GM18517 (cell line): ENCODE measurements around the gene HOXC9.

ENCODE experiments used
- ATAC-seq: cut with Tn5 transposase; IDR thresholded peaks from one replicate; pipeline ENCODE4 v1.9.1; 2021; ENCODE audit warnings: mild to moderate bottlenecking, moderate library complexity; ENCODE audit not compliant: unreplicated experiment

The HOXC9 gene

DNA sequence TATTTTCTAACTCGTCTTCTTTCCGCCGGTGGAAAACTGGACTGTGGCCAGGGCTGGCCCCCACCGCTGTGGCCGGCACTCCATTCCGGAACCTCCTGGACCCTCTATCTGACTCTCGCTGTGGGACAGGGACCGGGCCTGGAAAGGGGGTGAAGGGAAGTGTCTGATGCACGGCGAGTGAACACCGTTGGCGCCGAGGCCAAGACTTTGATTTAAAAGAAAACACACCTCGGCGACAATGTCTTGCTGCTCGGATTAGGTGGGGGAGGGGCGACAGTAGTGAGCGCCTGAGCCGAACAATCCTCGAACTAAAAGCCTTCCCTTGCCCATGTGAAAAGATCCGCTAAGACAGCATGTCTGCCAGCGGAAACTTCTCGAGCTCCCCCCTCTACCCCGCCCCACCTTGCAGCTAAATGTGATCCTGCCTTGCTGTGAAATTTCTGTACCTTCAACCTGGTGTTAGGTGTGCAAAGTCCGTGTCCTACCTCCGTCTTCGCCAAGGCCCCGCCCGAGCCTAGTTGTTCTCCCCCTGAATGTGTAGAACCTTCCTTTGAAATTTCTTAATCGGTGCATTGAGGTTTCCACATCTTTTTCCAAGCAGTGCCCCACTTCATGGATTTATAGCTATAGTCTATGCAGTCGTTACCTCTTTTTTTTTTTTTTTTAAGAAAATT, 24.3 kb upstream of the HOXC9 start:
- no peak for ATAC-seq

DNA sequence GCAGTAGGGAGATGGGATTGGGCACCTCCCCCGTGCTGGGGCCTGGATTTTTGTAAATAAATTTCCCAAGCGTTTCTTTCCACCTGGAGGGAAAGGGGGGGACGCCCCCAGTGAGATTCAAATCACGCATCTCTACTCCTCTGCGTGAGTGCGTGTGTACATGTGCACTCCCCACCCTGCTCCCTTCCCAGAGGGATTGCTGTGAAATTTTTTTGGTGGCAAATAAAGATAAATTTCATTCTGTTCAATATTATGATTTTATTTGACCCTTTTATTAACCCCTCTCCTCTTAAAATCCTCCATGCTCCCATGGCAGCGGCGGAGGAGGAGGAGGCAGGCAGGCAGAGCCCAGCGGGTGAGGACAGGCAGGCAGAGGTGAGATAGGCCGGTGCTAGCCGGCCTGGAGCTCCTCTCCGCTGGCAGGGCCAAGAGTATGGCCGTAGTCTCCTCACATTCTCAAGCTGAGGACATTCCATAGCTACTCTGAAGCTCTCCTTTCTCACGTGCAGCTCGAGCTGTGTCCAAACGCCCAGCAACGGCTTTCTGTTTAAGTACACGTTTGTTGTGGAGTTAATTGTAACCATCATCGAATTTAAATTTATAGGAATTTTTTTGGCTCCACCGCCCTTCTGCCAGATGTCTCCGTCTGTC, 23.7 kb upstream of the HOXC9 start:
- ATAC-seq = no peak

DNA sequence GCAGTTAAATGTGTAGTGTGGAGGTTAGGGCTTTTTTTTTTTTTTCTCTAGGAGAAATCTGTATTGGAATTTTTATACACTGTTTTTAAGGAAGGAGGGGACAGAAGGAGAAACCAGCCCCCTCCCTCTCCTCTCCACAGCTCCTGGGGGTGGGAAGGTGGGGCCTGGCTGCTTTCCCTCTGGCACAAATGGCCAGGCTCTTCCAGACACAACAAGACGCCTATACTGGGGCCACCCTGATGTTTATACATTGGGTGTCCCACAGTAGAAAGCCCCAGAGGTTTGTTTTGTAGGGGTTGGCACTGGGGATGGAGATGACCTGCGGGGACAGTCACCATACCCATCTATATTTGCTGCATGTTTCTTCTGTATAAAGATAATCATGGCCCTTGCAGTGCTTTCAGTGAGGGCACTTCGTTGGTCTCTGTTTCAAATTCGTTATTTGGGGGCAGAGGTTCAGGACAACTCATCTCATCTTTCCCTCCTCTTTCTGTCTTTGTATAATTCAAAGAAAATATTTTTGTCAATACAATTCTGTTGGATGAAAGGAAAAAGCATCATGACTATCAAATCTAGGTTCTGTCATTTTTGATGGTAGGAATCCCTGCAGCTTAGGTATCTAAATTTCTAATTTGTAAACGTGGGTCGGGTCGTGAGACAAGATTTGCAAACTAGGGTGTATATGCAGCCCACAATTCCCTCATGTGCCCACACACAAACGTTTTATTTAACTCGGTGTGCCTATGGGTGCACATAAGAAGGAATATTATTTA, 23.0 kb upstream of the HOXC9 start:
- no peak for ATAC-seq

DNA sequence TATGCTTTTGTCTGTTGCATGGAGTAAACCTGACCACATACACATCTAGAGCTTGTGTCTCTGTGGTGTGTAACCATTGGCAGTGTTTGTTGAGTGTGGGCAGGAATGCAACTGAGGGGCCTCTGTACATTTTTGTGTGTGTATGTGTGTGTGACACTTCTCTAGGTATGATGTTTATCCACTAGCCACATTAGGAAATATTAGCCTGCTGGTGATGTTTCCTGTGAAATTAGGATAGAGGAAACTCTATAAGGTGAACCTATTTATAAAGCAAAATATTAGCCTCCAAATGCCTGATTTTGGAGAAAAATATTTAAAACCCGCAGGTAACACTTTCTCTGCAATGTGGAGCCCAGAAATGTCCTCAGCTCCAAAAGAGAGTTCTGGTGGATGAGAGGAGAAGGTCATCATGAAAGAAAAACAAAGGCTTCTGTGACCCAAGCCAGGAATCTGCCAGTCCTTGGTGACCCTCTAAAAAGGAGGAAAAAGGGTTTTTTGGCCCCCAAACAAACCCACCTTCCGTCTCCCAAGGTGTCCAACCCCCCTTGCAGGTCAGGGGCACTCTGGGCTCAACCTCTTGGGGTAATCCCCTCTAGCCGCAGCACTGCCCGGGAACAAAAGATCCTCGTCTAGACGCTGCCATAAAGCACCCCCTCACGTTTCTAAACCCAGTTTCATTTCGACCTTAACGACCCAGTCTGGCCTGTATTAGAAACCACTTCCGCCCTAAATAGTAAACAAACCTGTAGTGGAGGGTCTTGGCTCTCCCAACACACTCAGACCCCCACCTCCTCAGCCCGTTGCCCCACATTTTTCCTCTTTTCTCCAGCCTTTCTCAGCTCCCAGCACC, 22.1 kb upstream of the HOXC9 start:
- ATAC-seq = no peak

DNA sequence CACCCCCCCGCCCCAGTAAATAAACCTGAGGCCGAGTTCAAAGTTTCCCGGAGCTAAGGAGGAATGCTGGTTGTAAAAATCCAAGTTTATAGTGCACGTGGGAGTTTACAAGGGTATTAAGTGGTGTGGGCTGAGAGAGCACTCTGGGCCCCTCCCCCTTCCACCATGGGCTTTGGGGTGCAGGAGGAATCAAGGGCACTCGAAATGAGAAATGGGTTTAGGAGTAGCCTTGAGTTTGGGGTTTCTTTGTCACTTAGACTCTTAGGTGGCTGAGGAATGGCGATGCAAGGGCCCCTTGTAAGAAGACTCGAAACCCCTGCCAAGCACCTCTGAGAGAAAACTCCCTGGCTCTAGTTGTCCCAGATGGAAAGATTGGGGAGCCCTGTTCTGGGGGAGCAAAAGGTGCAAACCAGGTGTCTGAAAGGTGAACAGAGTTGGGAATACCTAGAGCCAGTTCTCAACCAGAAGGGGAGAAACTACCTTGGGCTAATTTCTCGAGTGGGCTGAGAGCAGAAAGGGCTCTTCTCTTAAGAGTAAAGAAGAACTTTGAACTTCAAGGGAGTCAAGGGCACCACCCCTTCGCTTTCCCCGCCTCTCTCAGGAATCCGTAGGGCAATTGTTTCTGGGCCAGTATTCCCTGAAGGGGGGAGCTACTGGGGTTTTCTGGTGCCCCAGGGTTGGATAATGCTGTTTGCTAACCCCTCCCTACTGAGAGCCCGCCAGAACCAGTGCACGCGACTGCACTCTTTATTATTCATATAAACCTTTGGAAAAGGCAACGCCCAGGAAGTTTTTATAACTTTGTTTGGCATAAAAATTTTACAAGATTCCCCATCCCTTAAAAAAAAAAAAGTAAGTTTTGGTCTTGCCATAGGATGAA, 21.2 kb upstream of the HOXC9 start:
- no peak for ATAC-seq

DNA sequence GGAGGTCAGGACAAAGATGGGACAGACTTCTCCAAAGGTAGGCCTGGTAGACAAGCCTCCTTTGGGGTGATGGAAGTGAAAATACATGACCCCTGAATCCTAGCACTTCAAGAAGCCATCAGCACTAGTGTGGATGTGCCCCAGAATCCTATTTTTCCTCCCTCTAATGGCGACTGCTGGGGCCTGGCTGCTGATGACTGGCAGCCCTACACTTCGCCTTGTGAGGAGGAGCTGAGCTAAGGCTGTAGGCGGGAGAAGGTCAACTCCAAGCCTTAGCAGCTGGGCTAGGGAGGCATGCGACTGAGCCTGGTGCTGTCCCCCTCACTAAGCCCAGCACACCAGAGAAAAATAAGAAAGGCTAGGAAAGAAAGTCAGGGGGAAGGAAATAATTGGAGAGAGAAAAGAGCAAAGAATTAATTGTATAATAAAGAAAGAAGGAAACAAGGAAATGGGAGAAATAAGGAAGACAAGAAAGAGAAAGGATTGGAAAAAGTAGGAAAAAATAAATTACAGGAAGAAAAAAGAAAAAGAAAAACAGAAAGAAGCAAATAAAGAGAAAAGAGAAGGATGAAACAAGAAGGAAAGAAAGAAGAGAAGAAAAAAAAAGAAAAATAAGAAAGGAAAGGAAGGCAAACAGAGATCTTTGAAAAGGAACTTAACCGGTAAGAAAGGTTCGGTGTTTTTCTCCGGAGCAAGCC, 19.7 kb upstream of the HOXC9 start:
- ATAC-seq = no peak

DNA sequence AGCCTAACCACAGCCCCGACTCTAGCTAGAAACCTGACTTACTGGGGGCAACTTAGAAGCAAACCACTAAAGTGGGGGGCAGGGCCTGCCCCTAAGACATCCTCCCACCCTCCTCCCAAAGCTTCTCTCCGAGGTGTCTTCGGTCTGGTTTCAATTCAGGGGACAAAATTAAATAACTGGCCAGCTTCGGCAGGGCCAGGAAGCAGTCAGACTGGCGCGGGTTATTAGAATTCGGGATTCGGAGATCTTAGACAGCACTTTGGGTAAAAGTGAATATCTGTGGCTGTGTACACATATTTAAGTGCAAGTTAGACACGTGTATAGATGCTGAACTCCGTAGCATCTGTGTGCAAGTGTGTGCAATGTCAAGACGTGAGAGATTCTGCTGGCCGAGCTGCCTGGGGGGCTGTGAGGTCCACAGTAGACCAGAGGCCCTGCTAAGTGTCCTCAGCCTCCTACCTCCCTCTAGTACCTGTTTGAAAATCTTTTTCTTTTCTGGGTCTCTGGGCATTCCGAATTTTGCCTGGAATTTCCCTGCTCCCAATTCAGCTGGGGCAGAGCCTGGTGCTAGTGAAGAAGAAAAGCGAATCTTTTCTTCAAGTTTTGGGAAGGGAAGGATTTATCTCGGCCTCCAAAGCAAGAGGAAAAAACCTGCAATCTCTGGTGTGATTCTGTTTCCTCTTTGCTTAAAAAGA, 19.0 kb upstream of the HOXC9 start:
- no peak for ATAC-seq

DNA sequence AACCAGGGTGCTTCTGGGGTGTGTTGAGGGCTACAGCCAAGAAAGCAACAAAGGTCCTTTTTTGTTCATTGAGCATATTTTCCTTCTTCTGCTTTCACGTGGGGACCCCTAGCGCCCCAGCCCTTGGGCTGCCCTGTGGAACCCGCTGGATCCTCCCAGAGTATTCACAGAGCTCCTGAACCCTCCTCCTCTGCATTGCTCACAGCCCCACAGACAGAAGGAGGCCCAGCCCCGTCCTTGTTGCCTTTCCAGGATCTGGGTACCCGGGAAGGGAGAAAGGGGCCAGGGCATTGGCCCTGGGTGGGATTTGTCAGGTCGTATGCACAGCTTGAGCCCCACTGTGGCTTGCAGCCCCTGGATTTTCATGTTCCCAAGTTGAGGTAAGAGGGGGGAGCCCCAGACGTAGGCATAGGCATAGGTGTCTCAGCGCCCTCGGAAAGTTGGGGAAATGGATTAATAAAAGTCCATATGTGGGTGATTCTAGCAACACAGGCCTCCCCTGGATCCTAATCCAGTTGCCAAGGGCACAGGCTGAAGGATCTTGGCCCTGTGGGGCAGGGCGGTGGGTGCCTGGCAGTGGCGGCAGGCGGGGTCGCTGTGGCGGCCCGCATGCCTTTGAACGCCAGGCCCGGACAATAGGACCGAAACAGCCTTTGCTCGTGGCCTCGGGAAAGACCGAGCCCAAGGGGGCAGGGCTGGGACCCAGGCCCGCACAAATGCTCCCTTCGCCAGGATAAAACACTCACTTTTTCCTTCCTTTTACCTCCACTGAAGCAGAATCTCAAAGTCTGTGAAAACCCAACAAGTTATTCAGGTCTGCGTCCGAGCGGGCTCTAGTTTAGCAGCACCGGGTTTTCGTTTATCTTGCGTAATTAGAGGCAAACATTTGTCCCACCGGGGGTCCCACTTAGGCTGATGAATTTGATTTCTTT, 18.1 kb upstream of the HOXC9 start:
- no peak for ATAC-seq

DNA sequence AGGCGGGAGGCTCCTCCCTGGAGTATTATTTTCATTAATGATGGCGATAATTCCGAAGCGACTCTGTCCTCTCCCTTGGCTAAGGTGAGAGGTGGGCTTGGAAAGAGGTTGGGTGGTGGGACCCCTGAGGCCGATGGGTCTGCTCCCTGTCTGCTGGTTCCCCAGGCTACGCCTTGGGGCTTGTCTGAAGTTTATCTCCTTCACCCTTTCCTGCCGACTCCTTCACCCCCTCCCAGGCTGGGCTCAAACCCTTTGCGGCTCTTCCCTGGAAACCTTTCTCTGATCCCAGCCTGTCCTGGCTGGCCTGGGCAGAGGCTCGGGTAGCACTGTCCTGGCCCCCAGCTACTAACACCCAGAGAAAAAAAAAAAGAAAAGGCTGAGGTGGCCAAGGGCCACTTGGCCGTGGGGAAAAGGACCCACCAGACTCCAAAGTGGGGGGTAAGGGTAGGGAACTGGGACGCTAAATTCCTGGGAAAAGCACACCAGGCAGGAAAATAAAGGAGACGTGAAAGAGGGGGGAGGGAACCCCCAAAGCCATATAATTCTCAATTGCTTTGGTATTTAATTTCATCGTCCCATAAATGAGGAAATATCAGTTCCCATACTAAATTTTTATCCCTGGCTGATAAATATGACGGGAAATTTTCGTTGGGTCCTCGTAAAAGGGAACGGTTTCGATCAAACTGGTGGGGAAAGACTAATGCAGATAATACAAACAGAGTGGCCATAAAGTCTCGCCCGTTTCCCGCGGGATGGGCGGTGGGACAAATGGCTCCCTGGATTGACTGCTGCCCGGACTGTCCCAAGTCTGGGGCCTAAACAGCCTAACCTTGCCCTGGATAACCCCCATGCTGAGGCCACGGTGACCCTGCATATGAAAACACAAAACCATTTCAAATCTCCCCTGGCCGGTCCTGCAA, 17.1 kb upstream of the HOXC9 start:
- no peak for ATAC-seq

DNA sequence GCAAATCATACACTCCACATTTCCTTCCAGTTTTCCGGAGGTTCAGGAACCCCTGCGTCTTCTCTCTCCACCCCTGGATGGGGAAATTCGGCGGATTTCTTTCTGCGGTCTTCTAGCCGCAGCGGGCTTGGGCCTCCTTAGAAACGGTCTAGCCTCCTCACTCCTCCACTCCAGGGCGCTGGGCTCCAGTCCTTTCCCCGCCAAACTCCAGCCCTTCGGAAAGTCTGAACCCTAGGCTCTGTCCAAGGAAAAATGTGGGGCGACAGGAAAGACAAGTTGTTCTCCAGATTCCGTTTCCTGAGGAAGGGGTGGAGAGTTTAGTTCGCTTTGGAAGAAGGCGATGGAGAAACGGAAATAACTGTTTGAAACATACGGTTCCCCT, 16.4 kb upstream of the HOXC9 start:
- ATAC-seq = no peak

DNA sequence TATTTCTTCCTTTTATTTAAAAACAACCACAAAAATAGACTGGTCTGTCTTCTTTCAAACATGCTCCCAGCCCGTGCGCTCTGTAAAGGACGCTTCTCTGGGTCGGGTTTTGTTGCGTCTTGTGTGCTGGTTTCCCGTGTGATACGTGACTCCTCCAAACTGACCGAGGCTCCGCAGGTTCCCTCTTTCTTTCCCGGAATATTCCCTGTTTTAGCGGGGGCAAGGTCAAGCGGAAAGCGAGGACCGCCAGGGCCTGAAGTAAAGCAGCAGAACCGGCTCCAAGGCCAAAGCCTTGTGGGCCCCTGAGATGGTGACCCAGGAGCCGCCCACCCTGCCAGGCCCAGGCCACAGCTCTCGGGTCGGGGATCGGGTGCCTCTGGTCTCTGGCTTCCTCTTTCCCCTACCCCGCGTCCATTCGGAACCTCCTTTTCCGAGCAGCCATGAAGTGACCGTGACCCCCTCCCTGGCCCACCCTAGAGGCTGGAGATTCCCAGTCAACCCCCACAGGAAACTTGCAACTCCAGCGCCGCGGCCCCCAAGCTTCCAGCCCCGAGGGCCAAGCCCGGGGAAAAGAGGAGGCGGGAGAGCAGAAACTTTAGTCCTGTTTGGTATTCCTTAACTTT, 15.9 kb upstream of the HOXC9 start:
- no peak for ATAC-seq

DNA sequence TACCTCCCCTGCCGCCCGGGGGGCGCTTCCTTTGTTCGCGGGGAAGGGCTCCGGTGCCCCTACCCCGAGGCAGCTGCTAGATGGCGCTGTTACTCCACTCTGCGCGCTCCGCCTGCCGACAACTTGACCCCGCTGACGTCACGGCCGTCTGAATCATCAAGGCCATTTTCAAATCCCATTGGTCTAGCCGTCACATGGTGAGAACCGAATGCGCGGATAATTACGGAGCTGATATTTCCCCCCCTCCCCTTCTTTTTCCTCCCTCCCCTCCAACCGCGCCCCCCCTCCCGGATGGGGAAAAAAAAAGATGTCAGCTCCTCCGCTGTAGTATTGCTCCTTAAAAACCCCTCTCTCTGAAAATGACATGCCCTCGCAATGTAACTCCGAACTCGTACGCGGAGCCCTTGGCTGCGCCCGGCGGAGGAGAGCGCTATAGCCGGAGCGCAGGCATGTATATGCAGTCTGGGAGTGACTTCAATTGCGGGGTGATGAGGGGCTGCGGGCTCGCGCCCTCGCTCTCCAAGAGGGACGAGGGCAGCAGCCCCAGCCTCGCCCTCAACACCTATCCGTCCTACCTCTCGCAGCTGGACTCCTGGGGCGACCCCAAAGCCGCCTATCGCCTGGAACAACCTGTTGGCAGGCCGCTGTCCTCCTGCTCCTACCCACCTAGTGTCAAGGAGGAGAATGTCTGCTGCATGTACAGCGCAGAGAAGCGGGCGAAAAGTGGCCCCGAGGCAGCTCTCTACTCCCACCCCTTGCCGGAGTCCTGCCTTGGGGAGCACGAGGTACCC, 14.9 kb upstream of the HOXC9 start, which contains the start of gene HOXC10:
TSS of gene HOXC10 (plus strand) at position 246 of the 791 bp plus-strand sequence. CDS start at position 360, 114 bp downstream.
- no peak for ATAC-seq

DNA sequence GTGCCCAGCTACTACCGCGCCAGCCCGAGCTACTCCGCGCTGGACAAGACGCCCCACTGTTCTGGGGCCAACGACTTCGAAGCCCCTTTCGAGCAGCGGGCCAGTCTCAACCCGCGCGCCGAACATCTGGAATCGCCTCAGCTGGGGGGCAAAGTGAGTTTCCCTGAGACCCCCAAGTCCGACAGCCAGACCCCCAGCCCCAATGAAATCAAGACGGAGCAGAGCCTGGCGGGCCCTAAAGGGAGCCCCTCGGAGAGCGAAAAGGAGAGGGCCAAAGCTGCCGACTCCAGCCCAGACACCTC, 14.3 kb upstream of the HOXC9 start:
- ATAC-seq = no peak

DNA sequence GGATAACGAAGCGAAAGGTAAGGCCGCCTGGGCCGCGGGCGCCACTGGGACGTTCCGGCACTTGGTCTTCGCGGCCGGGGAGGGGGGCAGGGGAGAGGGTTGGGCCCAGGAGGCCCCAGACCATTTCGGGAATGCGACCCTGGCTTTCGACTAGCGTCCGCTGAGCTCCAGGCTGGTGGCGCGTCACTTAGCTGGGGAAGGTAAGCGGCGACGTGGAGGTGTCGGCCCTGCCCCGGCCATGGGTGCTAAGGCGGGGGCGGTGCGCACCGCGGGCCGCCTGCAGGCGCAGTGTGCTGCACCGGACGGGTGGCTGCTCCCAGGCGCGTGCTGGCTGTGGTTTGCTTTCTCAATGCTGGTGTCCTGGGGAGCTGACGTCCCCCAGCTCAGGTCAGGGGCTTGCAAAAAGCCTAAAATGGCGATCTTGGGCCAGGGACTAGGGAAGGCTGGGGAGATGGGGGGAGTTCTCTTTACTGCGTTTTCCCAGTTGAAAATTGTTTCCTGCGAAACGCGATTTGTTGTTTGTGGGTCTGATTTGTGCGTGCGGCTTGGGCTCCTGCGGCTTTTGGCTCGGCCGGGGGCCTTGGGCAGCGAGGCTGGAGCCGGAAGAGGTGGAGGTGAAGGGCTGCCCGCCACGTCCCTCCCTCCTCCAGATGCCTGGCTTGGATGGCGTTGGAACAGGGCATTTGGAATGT, 13.8 kb upstream of the HOXC9 start:
- no peak for ATAC-seq
